Measurements from ENCODE around the gene CD300A. TPM values are rescaled to one million over a fixed set of nuclear protein-coding genes. Genes with fewer than 3 reads are reported as not detected.

CD300A gene
- total and polyA plus RNA-seq, 4 donors = 2.2 to 11.5 (median 8.0) TPM

GRCh38 chr17:74452033-74452840 lies 14.2 kb upstream of the CD300A start:
- Histone ChIP-seq H3K9me3 (ENCODE audit: control insufficient read depth in 4 of 4, low read length in 3 of 4) (no peaks in the 10 kb centered on the region), H3K9ac (ENCODE audit: low read depth in 1 of 2, low read length in 2 of 2) (no peak overlapping the region)
- no peak for TF ChIP-seq EGR1 (IDR thresholded peaks at IDR 0.05; ENCODE audit: low read depth in 2 of 2)
- TF ChIP-seq, protein P1, sequence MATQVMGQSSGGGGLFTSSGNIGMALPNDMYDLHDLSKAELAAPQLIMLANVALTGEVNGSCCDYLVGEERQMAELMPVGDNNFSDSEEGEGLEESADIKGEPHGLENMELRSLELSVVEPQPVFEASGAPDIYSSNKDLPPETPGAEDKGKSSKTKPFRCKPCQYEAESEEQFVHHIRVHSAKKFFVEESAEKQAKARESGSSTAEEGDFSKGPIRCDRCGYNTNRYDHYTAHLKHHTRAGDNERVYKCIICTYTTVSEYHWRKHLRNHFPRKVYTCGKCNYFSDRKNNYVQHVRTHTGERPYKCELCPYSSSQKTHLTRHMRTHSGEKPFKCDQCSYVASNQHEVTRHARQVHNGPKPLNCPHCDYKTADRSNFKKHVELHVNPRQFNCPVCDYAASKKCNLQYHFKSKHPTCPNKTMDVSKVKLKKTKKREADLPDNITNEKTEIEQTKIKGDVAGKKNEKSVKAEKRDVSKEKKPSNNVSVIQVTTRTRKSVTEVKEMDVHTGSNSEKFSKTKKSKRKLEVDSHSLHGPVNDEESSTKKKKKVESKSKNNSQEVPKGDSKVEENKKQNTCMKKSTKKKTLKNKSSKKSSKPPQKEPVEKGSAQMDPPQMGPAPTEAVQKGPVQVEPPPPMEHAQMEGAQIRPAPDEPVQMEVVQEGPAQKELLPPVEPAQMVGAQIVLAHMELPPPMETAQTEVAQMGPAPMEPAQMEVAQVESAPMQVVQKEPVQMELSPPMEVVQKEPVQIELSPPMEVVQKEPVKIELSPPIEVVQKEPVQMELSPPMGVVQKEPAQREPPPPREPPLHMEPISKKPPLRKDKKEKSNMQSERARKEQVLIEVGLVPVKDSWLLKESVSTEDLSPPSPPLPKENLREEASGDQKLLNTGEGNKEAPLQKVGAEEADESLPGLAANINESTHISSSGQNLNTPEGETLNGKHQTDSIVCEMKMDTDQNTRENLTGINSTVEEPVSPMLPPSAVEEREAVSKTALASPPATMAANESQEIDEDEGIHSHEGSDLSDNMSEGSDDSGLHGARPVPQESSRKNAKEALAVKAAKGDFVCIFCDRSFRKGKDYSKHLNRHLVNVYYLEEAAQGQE (IDR thresholded peaks at IDR 0.05) = no peak
- TF ChIP-seq NR2F2 (IDR thresholded peaks at IDR 0.05) = peak; percentile 32

GRCh38 chr17:74452841-74453661 lies 13.4 kb upstream of the CD300A start:
- Histone ChIP-seq H3K27me3 (ENCODE audit: control insufficient read depth in 4 of 4, insufficient read depth in 4 of 4, low read length in 3 of 4) (no peaks in the 10 kb centered on the region), H3K27ac (ENCODE audit: low read depth in 1 of 2, low read length in 2 of 2) (peak overlapping the region; percentile 90 to 92), H3K9me3 (ENCODE audit: control insufficient read depth in 4 of 4, low read length in 3 of 4) (no peaks in the 10 kb centered on the region), H3K4me1 (ENCODE audit: control insufficient read depth in 4 of 4, insufficient read depth in 4 of 4, low read length in 3 of 4) (peaks cover 14 to 72% (median 65%) of the 10 kb centered on the region in 4 donors), H3K36me3 (ENCODE audit: control insufficient read depth in 4 of 4, insufficient read depth in 3 of 4, low read depth in 1 of 4, low read length in 3 of 4) (no peaks in the 10 kb centered on the region), H3K9ac (ENCODE audit: low read depth in 1 of 2, low read length in 2 of 2) (peak overlapping the region in 1 of 2 donors; percentile 85), H3K4me3 (ENCODE audit: low read depth in 1 of 3, low read length in 3 of 3) (peak overlapping the region in 2 of 3 donors; percentile 6 to 50)
- WGBS = 30% methylated on average over 22 of the region's 22 CpGs
- TF ChIP-seq MAX (IDR thresholded peaks at IDR 0.05) (peak; percentile 34), EGR1 (IDR thresholded peaks at IDR 0.05; ENCODE audit: low read depth in 2 of 2) (peak; percentile 70 to 74), JUND (IDR thresholded peaks at IDR 0.05) (no peak), HNF4G (IDR thresholded peaks at IDR 0.05) (no peak), RAD21 (IDR thresholded peaks at IDR 0.05) (peak in 1 of 2 donors; percentile 30), ZBTB33 (IDR thresholded peaks at IDR 0.05) (no peak), HNF4A (conservative IDR thresholded peaks at IDR 0.05) (peak; percentile 47 to 53), RXRA (IDR thresholded peaks at IDR 0.05) (peak; percentile 53 to 60), FOXA1 (IDR thresholded peaks at IDR 0.05) (no peak), YY1 (IDR thresholded peaks at IDR 0.05) (peak; percentile 51), GABPA (IDR thresholded peaks at IDR 0.05 in 1 of 2, conservative IDR thresholded peaks at IDR 0.05 in 1 of 2) (no peak), FOXA2 (IDR thresholded peaks at IDR 0.05) (no peak), TAF1 (conservative IDR thresholded peaks at IDR 0.05) (no peak), SP1 (IDR thresholded peaks at IDR 0.05) (peak; percentile 58), NR2F2 (IDR thresholded peaks at IDR 0.05) (no peak)
- TF ChIP-seq, protein P1 (IDR thresholded peaks at IDR 0.05) = peak; percentile 60
- TF ChIP-seq, protein P2, sequence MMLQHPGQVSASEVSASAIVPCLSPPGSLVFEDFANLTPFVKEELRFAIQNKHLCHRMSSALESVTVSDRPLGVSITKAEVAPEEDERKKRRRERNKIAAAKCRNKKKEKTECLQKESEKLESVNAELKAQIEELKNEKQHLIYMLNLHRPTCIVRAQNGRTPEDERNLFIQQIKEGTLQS (IDR thresholded peaks at IDR 0.05) = no peak
- TF ChIP-seq, protein P3, sequence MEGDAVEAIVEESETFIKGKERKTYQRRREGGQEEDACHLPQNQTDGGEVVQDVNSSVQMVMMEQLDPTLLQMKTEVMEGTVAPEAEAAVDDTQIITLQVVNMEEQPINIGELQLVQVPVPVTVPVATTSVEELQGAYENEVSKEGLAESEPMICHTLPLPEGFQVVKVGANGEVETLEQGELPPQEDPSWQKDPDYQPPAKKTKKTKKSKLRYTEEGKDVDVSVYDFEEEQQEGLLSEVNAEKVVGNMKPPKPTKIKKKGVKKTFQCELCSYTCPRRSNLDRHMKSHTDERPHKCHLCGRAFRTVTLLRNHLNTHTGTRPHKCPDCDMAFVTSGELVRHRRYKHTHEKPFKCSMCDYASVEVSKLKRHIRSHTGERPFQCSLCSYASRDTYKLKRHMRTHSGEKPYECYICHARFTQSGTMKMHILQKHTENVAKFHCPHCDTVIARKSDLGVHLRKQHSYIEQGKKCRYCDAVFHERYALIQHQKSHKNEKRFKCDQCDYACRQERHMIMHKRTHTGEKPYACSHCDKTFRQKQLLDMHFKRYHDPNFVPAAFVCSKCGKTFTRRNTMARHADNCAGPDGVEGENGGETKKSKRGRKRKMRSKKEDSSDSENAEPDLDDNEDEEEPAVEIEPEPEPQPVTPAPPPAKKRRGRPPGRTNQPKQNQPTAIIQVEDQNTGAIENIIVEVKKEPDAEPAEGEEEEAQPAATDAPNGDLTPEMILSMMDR (IDR thresholded peaks at IDR 0.05; ENCODE audit: low read depth, low read length, missing input control) = no peak
- no peak for DNase-seq (ENCODE audit: low spot score)

More at GRCh38 chr17:74452033-74452840, 14.2 kb upstream of the CD300A start:
- peaks cover 14 to 75% (median 68%) of the 10 kb centered on the region in 4 donors for H3K4me1 ChIP-seq (ENCODE audit: control insufficient read depth in 4 of 4, insufficient read depth in 4 of 4, low read length in 3 of 4)
- WGBS = 65% methylated on average over 16 of the region's 16 CpGs
- DNase-seq (ENCODE audit: low spot score) = no peak
- no peaks in the 10 kb centered on the region for H3K27me3 ChIP-seq (ENCODE audit: control insufficient read depth in 4 of 4, insufficient read depth in 4 of 4, low read length in 3 of 4)
- H3K4me3 ChIP-seq (ENCODE audit: low read depth in 1 of 3, low read length in 3 of 3) = no peak overlapping the region
- H3K27ac ChIP-seq (ENCODE audit: low read depth in 1 of 2, low read length in 2 of 2) = peak overlapping the region; percentile 90 to 92
- no peaks in the 10 kb centered on the region for H3K36me3 ChIP-seq (ENCODE audit: control insufficient read depth in 4 of 4, insufficient read depth in 3 of 4, low read depth in 1 of 4, low read length in 3 of 4)

Measured in liver (tissue), 9 donors.